Endodermal cell (in vitro differentiated cells): ENCODE results near the gene CCDC28A. TPM values are rescaled to one million over a fixed set of nuclear protein-coding genes. Genes with fewer than 3 reads are reported as not detected.

Source experiments
- DNase-seq: peaks from one replicate; pipeline ENCODE4 v3.0.0-alpha.2; 2017
- H3K27ac ChIP-seq: 2 replicates; pipeline ENCODE4 v1.5.1; 2013; ENCODE audit warnings: mild to moderate bottlenecking, low read depth, low read length, moderate library complexity
- H3K27me3 ChIP-seq: 2 replicates; pipeline ENCODE4 v1.6.1; 2013; ENCODE audit warnings: mild to moderate bottlenecking, low read length, moderate library complexity; ENCODE audit not compliant: insufficient read depth, control insufficient read depth, poor library complexity, severe bottlenecking
- H3K36me3 ChIP-seq: 2 replicates; pipeline ENCODE4 v1.7.0; 2013; ENCODE audit warnings: mild to moderate bottlenecking, low read length, moderate library complexity; ENCODE audit not compliant: control insufficient read depth, insufficient read depth
- H3K4me1 ChIP-seq: one replicate; pipeline ENCODE4 v1.7.0; 2013; ENCODE audit warnings: low read length; ENCODE audit not compliant: control insufficient read depth, insufficient read depth
- H3K4me3 ChIP-seq: 2 replicates; pipeline ENCODE4 v1.5.1; 2013; ENCODE audit warnings: mild to moderate bottlenecking, low read length, moderate library complexity
- H3K9ac ChIP-seq: 2 replicates; pipeline ENCODE4 v1.6.1; 2013; ENCODE audit warnings: mild to moderate bottlenecking, low read length, moderate library complexity; ENCODE audit not compliant: poor library complexity, severe bottlenecking; ENCODE audit errors: extremely low read depth
- H3K9me3 ChIP-seq: 2 replicates; pipeline ENCODE4 v1.6.1; 2013; ENCODE audit warnings: mild to moderate bottlenecking, low read length, moderate library complexity; ENCODE audit not compliant: control insufficient read depth
- H3K27ac Mint-ChIP-seq: 2 replicates; pipeline ENCODE4 v1.8.0; 2020; ENCODE audit warnings: mixed read lengths
- H3K27me3 Mint-ChIP-seq: 2 replicates; pipeline ENCODE4 v1.8.0; 2021; ENCODE audit warnings: mild to moderate bottlenecking, mixed read lengths; ENCODE audit not compliant: insufficient read depth
- H3K36me3 Mint-ChIP-seq: 2 replicates; pipeline ENCODE4 v1.8.0; 2020; ENCODE audit warnings: low read depth, mixed read lengths
- H3K4me1 Mint-ChIP-seq: 2 replicates; pipeline ENCODE4 v1.8.0; 2020; ENCODE audit warnings: mixed read lengths
- H3K4me3 Mint-ChIP-seq: 2 replicates; pipeline ENCODE4 v1.8.0; 2020; ENCODE audit warnings: mild to moderate bottlenecking, moderate library complexity, mixed read lengths
- H3K9me3 Mint-ChIP-seq: 2 replicates; pipeline ENCODE4 v1.8.0; 2020; ENCODE audit warnings: mild to moderate bottlenecking, mixed read lengths
- CTCF ChIP-seq: fragments of 200-600 bp; sonication (generic); conservative IDR thresholded peaks from 2 replicates; pipeline ENCODE4 v1.5.0; 2021; ENCODE audit warnings: antibody characterized with exemption, mild to moderate bottlenecking
- WGBS, 2 experiments: methylation state at CpG; one replicate each; pipeline versions ENCODE4 v1.1.5 to v1.1.7; 2013; ENCODE audit warnings: missing lambda C conversion rate in 2 of 2, mixed read lengths in 1 of 2; ENCODE audit not compliant: insufficient coverage in 1 of 2, insufficient read length in 1 of 2; 5-methylcytosine and 5-hydroxymethylcytosine counted together
- total RNA-seq, 2 donors: library from RNA; stranded (reverse); fragmentation: NEBNext Ultra II Directional in 1 of 2; extraction: Animal tissue kit (Norgen Biotek cat#: 25700) in 1 of 2; gene quantifications; 2 replicates in 1 of 2; 3 replicates in 1 of 2; pipeline ENCODE4 v1.2.1, GENCODE V29; 2021

The CCDC28A gene
- total RNA-seq, 2 donors from 2014 or later = 10.6 to 12.3 TPM

GRCh38 chr6:138795809-138796603 lies 22.4 kb downstream of the CCDC28A start, which contains the start of gene ECT2L:
ECT2L (plus strand) TSS chr6:138796087; CDS start chr6:138813275, 17,188 bp downstream.
- no peak within 1 kb of the TSS for H3K9ac ChIP-seq
- peak within 1 kb of the TSS; percentile 56 for H3K4me3 Mint-ChIP-seq
- no peaks in the 10 kb centered on the region for H3K4me1 ChIP-seq

DNA sequence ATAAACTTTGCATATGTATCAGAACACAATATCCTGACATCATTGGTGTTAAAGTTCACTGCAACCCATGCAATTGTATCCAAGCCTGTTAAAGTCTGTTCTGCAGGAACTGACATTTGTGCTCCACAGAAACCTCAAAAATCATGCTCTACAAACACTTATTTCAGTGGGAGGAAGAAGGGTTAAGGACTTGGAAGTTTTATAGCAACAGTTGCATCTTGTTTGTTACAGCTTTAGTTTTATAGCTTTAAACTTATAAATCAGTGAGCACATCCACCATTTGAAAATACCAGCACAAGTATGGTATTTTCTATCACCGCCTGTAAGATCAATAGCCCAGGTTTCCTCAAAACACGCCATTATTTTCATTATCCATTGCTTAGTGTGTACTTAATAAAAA lies 23.2 kb downstream of the CCDC28A start:
- Histone ChIP-seq H3K9me3 (no peaks in the 10 kb centered on the region), H3K4me1 (no peaks in the 10 kb centered on the region), H3K27ac (no peak overlapping the region), H3K36me3 (no peaks in the 10 kb centered on the region), H3K9ac (no peak overlapping the region), H3K4me3 (no peak overlapping the region), H3K27me3 (peaks cover 27% of the 10 kb centered on the region)
- Mint-ChIP-seq H3K27ac (no peak overlapping the region), H3K4me3 (peak overlapping the region; percentile 56), H3K36me3 (peaks cover under 1% of the 10 kb centered on the region), H3K4me1 (no peaks in the 10 kb centered on the region), H3K9me3 (no peaks in the 10 kb centered on the region), H3K27me3 (peaks cover 26% of the 10 kb centered on the region)
- DNase-seq = no peak
- 100% methylated on average over 2 of the region's 2 CpGs; no CpG with 5 or more reads in 1 of the 2 experiments for WGBS, 2 experiments
- no peak for TF ChIP-seq CTCF

More at GRCh38 chr6:138795809-138796603, 22.4 kb downstream of the CCDC28A start, which contains the start of gene ECT2L:
- H3K27me3 ChIP-seq = peaks cover 27% of the 10 kb centered on the region
- Mint-ChIP-seq H3K9me3 (no peaks in the 10 kb centered on the region), H3K27ac (no peak within 1 kb of the TSS), H3K27me3 (peaks cover 26% of the 10 kb centered on the region), H3K4me1 (no peaks in the 10 kb centered on the region), H3K36me3 (peaks cover 2% of the 10 kb centered on the region)
- 23 to 30% methylated on average over 11 to 49 of the region's 50 CpGs for WGBS, 2 experiments
- H3K36me3 ChIP-seq = no peaks in the 10 kb centered on the region
- no peaks in the 10 kb centered on the region for H3K9me3 ChIP-seq
- no peak for TF ChIP-seq CTCF
- peak; percentile 95 for DNase-seq
- no peak within 1 kb of the TSS for H3K4me3 ChIP-seq
- no peak within 1 kb of the TSS for H3K27ac ChIP-seq

GRCh38 chr6:138797806-138798446 lies 24.4 kb downstream of the CCDC28A start:
- peaks cover 27% of the 10 kb centered on the region for H3K27me3 ChIP-seq

More at GRCh38 chr6:138797806-138798446, 24.4 kb downstream of the CCDC28A start:
- no peaks in the 10 kb centered on the region for H3K36me3 ChIP-seq
- no peaks in the 10 kb centered on the region for H3K9me3 ChIP-seq
- WGBS, 2 experiments = 80 to 87% methylated on average over 1 to 4 of the region's 4 CpGs
- H3K4me1 ChIP-seq = no peaks in the 10 kb centered on the region
- H3K9me3 Mint-ChIP-seq = no peaks in the 10 kb centered on the region
- H3K36me3 Mint-ChIP-seq = no peaks in the 10 kb centered on the region
- H3K4me3 ChIP-seq = no peak overlapping the region
- no peaks in the 10 kb centered on the region for H3K4me1 Mint-ChIP-seq
- H3K27ac Mint-ChIP-seq = no peak overlapping the region
- H3K27ac ChIP-seq = no peak overlapping the region
- H3K27me3 Mint-ChIP-seq = peaks cover 26% of the 10 kb centered on the region
- no peak overlapping the region for H3K4me3 Mint-ChIP-seq
- H3K9ac ChIP-seq = no peak overlapping the region
- no peak for TF ChIP-seq CTCF
- DNase-seq = no peak
